GM21390 (cell line): ENCODE measurements around the gene CD300LG.
"Not testable (repeated sequence)": the region's sequence is repeated elsewhere in the genome, so short reads cannot be mapped to it uniquely, and the experiment has no call there.

Experiments used
- ATAC-seq: cut with Tn5 transposase; IDR thresholded peaks from one replicate; pipeline ENCODE4 v1.9.1; 2021; ENCODE audit not compliant: unreplicated experiment

The CD300LG gene

DNA sequence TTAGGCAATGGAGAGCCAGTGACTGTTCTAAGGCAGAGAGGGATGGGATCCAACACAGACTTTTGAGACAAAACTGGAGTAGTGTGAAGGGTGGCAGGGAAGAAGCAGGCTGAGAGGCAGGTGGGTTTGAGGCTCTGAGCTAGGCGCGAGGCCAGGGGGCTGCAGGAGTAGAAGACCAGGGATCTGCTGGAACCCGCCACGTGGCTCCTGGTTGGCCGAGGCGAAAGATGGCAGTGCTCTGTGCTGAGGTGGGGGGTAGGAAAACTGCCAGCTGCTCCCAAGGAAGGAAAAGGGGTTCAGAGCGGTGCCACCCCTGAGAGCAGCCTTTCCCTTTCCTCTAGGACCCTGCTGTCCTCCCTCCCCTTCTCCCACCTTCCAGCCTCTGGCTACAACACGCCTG lies 5.6 kb downstream of the CD300LG start:
- no peak for ATAC-seq

GRCh38 chr17:43853546-43853945 lies 6.6 kb downstream of the CD300LG start:
- ATAC-seq: no peak

GRCh38 chr17:43854498-43854897 lies 7.5 kb downstream of the CD300LG start:
- no peak for ATAC-seq

DNA sequence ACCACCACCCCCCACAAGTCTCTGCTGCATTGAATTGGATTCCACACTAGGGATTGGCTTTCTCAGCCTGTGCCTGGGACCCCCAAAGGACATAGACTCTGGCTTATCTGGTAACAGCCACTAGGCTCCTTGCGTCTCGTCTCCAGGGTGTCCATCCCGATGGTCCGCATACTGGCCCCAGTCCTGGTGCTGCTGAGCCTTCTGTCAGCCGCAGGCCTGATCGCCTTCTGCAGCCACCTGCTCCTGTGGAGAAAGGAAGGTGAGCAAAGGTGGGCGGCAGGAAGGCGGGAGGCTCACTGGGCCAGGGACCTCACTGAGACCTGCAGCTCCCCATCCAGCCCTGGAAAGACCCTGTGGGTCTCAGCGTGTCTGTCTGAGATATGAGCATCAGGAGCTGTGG lies 8.1 kb downstream of the CD300LG start:
- no peak for ATAC-seq

- no peak for ATAC-seq
These were observed 9.2 kb downstream of the CD300LG start for GRCh38 chr17:43856141-43856540.

DNA sequence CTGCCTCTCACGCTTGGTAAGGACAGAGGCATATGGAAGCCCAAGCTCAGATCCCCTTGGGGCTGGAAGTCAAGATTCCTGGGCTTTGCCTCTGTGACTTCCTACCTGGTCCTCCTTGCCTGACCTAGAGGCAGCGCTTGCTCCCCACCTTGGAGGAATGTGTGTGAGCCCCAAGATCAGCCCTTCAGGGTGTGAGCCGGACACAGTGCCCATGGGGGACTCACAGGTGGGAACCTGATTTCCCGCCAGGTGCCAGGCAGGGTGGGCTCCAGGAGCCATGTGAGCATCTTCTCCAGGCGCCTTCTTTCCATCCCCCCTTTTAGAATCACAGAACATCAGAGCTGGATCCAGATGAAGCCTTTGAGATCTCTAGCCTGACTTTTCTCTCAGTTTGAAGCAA lies 10.2 kb downstream of the CD300LG start:
- no peak for ATAC-seq

- no peak for ATAC-seq
These were observed 11.1 kb downstream of the CD300LG start for GRCh38 chr17:43857957-43858600.

DNA sequence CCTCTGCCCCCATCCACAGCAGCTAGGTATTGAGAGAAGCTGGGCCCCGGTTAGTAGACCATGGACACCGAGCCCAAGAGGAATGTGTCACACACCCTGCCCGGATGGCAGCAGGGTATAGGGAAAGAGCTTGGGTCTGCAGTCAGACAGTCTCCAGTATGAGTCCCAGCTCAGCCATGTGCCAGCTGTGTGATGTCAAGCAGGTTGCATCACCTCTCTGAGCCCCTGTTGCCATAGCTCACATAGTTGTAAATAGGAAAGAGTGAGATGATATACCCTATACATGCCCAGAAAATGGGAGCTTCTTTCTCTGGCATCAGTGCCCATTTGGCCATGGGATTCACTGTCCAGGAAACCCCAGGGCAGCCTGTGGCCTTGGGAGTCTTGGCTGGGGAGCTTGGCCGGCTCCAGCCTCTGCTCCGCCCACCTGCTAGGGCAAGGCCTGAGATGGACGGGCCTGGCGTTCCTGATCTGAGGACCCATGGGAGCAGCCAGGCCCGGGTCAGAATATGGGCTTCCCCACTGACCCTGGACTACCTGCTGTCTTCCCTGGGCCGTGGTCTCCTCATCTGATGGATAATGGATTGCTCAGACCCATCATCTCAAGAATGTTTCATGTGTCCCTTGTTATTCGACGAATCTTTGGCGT lies 13.2 kb downstream of the CD300LG start:
- no peak for ATAC-seq

DNA sequence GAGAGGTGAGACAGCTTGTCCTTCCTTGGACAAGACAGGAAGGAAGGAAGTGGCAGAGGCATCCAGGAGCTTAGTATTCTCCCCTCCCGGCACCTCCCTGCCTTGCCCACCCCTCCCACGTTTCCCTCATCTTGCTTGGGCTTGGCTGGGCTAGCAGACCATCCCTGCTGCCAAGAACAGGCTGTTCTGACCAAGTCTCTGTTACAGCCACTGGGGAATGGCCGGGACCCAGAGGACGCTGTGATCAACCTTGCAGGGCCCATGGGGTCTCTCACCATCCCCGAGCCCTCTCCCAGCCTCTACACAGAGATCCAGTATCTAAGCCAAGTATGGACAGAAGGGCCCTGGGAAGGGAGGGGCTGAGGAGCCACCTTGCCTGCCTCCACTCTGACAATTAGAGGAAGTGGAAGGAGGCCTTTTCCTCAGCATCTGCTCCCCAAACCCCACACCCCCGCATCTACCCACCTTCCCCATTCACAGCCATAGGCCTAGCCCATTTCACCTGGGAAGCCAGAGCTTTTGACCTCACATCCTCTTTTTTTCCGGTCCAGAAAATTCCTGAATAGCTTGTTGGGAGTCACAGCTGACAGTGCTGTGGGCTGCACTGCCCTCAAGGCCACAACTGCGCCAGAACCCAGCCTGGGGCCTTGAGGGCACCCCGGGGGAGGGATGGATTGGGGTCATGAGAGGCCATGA lies 14.1 kb downstream of the CD300LG start:
- no peak for ATAC-seq

GRCh38 chr17:43861960-43862359 lies 15.0 kb downstream of the CD300LG start:
- no peak for ATAC-seq

DNA sequence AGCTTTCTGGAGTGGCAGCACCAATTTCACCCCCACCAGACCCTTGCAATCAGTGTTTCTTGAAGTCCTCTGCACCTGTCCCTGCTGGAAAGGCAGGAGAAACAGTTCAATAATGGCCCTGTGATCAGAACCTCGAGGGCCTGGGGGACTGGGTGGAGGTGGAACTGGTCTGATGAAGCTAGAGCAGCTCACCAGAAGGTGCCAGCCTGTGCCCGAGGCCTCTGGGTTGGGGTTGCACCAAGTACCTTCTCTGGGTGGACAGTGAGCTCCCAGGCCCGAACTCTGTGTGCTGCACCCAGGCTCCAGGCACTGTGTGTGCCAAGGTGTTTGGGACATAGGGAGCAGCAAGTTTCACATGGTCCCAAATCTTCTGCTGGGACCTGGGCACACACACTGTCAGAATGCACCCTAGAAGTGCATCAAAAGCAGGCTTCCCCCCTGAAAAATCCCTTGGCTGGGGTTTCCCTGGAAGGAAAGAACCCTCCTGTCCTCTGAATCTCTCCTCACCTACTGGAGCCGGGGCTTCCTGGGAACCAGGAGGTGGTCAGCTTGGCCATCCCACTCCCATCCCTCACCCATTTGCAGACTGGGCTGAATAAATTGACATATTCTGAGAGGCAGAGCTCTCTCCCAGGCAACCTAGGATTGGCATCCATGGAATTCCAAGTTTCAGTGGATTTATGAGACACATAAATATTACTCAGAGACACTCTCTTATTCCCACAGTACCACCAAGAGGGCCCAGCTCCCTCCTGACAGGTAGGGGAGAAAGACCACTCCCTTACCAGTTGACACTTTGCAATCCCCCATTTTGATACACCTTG lies 17.4 kb downstream of the CD300LG start:
- no peak for ATAC-seq

- no peak for ATAC-seq
These were observed 21.4 kb downstream of the CD300LG start for GRCh38 chr17:43868226-43868994.

GRCh38 chr17:43869031-43869430 lies 22.1 kb downstream of the CD300LG start:
- not testable (repeated sequence) for ATAC-seq

DNA sequence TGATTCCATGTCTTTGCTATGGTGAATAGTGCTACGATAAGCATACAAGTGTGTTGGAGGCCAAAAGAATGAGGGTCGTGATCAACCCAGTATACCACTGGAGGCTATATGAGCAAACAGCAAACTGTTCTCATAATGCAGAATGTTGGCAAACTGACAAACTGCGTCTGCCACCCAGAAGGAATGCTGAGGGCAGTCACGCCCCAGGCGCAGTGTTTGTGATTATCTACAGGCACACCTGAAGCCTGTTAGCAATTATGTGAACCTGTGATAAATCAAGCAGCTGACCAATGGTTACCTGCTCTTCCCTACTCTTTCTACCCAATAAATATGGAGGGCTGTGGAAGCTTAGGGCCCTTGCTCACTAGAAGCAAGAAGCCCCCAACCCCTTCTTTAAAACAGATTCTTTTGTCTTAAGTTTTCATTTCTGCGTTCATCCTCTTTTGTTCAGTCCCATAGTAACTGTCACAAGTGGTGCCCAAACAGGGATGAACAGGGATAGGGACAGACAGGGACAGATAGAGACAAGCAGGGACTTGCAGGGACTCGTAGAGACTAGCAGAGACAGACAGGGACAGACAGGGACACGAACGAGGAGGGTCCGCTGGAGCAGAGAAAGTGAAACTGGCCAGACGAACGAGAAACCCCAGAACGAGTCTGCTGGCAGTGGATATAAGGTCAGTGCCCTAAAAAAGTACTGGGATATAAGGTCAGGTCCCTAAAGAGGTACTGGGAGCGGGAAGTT lies 25.1 kb downstream of the CD300LG start:
- no peak for ATAC-seq

GRCh38 chr17:43873091-43873490 lies 26.1 kb downstream of the CD300LG start:
- no peak for ATAC-seq

DNA sequence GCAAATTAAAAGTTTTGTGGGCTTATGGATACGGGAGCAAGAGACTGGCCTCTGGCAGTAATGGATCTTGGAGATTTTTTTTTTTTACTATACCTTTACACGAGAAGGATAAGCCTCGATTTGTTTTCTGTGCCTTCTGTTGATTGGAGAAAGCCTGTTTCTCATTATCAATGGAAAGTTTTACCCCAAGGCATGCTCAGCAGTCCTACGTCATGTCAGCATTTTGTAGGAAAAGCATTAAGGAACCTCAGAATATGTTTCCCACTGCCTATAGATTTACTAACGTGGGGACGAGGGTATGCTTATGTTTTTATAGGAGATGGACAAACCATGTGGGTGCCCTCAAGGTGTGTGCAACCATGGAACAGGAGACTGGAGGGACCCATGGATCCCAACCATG lies 26.8 kb downstream of the CD300LG start:
- no peak for ATAC-seq

DNA sequence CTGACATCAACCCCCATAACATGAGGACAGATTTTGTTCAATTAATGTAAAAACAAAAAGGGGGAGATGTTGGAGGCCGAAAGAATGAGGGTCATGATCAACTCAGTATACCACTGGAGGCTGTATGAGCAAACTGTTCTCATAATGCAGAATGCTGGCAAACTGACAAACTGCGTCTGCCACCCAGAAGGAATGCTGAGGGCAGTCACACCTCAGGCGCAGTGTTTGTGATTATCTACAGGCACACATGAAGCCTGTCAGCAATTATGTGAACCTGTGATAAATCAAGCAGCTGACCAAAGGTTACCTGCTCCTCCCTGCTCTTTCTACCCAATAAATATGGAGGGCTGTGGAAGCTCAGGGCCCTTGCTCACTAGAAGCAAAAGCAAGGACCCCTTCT lies 27.3 kb downstream of the CD300LG start:
- no peak for ATAC-seq

- no peak for ATAC-seq
These were observed 28.6 kb downstream of the CD300LG start for GRCh38 chr17:43875476-43876147.

DNA sequence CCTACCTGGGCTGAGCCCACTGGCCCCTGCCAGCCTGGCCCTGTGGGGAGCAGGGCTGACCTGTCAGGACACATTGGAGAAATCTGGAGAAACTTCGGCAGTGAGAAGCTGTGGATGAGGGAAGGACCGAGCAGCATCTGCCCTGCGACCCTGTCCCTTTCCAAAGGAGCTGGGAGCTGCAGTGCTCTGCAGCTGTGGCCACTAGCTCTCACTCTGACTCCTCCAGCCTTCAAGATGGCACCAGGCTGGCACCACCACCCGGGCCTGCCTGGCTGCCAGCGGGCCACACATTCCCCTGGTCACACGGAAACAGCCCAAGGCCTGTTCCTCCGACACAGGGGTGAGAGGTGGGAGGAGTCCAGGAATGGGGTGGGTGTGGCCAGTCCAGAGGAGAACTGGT lies 30.1 kb downstream of the CD300LG start:
- ATAC-seq: no peak
